HEK293T (cell line): ENCODE results near the gene PXDN.

Source experiments
- ARNT ChIP-seq: fragments of 450-650 bp; IDR thresholded peaks from 2 replicates; pipeline ENCODE4 v1.6.1; 2017; ENCODE audit warnings: mild to moderate bottlenecking
- BHLHE40 ChIP-seq: fragments of 450-650 bp; IDR thresholded peaks from 2 replicates; pipeline ENCODE4 v1.6.1; 2016; ENCODE audit warnings: mild to moderate bottlenecking, moderate library complexity, borderline replicate concordance
- ELF4 ChIP-seq: fragments of 450-650 bp; IDR thresholded peaks from 2 replicates; pipeline ENCODE4 v1.6.1; 2017; ENCODE audit warnings: antibody characterized with exemption
- FOXA1 ChIP-seq: fragments of 450-650 bp; IDR thresholded peaks from 2 replicates; pipeline ENCODE4 v1.6.1; 2016; ENCODE audit warnings: mild to moderate bottlenecking
- FOXM1 ChIP-seq: fragments of 450-650 bp; IDR thresholded peaks from 2 replicates; pipeline ENCODE4 v1.6.1; 2017; ENCODE audit warnings: mild to moderate bottlenecking, borderline replicate concordance
- L3MBTL2 ChIP-seq: fragments of 450-650 bp; conservative IDR thresholded peaks from 2 replicates; pipeline ENCODE4 v1.6.1; 2016; ENCODE audit warnings: mild to moderate bottlenecking
- LEF1 ChIP-seq: fragments of 450-650 bp; IDR thresholded peaks from 2 replicates; pipeline ENCODE4 v1.6.1; 2017; ENCODE audit warnings: mild to moderate bottlenecking, borderline replicate concordance
- NFRKB ChIP-seq: fragments of 450-650 bp; IDR thresholded peaks from 2 replicates; pipeline ENCODE4 v1.6.1; 2016; ENCODE audit warnings: mild to moderate bottlenecking, moderate library complexity
- SP1 ChIP-seq: fragments of 450-650 bp; IDR thresholded peaks from 2 replicates; pipeline ENCODE4 v1.6.1; 2017
- SUZ12 ChIP-seq: fragments of 450-650 bp; IDR thresholded peaks from 2 replicates; pipeline ENCODE4 v1.6.1; 2016; ENCODE audit warnings: mild to moderate bottlenecking
- TARDBP ChIP-seq: fragments of 450-650 bp; IDR thresholded peaks from 2 replicates; pipeline ENCODE4 v1.6.1; 2016
- ZNF384 ChIP-seq: fragments of 450-650 bp; IDR thresholded peaks from 2 replicates; pipeline ENCODE4 v1.6.1; 2016
- TF ChIP-seq, protein P1 (sequence below): fragments of 450-650 bp; IDR thresholded peaks from 2 replicates; pipeline ENCODE4 v1.6.1; 2016

- TF ChIP-seq TARDBP (no peak), SP1 (no peak), NFRKB (no peak), FOXM1 (no peak), FOXA1 (no peak), LEF1 (no peak), ARNT (no peak), SUZ12 (no peak), ELF4 (no peak), L3MBTL2 (no peak), ZNF384 (no peak), BHLHE40 (no peak)
- TF ChIP-seq, protein P1, sequence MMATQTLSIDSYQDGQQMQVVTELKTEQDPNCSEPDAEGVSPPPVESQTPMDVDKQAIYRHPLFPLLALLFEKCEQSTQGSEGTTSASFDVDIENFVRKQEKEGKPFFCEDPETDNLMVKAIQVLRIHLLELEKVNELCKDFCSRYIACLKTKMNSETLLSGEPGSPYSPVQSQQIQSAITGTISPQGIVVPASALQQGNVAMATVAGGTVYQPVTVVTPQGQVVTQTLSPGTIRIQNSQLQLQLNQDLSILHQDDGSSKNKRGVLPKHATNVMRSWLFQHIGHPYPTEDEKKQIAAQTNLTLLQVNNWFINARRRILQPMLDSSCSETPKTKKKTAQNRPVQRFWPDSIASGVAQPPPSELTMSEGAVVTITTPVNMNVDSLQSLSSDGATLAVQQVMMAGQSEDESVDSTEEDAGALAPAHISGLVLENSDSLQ = no peak
Observed at GRCh38 chr2:1728821-1729220, 15.5 kb downstream of the PXDN start.
